Activated naive CD4-positive, alpha-beta T cell treated with anti-CD3 and anti-CD28 coated beads for 36 hours (primary cell): Measurements from ENCODE around the gene KIF25. TPM values are rescaled to one million over a fixed set of nuclear protein-coding genes. Genes with fewer than 3 reads are reported as not detected.

ENCODE experiments used
- CTCF ChIA-PET: fragments of 350-600 bp; sonication (Branson Sonifier 250); formaldehyde crosslinking; loops from one replicate; lab custom pipeline; 2021; ENCODE audit warnings: antibody characterized with exemption; lab: Charles Lee
- DNase-seq: peaks from one replicate; pipeline ENCODE4 v3.0.0-alpha.2; 2020
- H3K27ac Mint-ChIP-seq: one replicate; pipeline ENCODE4 v1.8.0; 2021; ENCODE audit warnings: mild to moderate bottlenecking, mixed read lengths
- H3K27me3 Mint-ChIP-seq: one replicate; pipeline ENCODE4 v1.8.0; 2021; ENCODE audit warnings: low read depth, mixed read lengths
- H3K36me3 Mint-ChIP-seq: one replicate; pipeline ENCODE4 v1.8.0; 2021; ENCODE audit warnings: low read depth, mixed read lengths
- H3K4me1 Mint-ChIP-seq: one replicate; pipeline ENCODE4 v1.8.0; 2021; ENCODE audit warnings: low read depth, mixed read lengths
- H3K4me3 Mint-ChIP-seq: one replicate; pipeline ENCODE4 v1.8.0; 2021; ENCODE audit warnings: mild to moderate bottlenecking, moderate library complexity, mixed read lengths
- H3K9me3 Mint-ChIP-seq: one replicate; pipeline ENCODE4 v1.8.0; 2021; ENCODE audit warnings: mixed read lengths
- intact Hi-C: fragments of 100-400 bp; cut with micrococcal nuclease; formaldehyde crosslinking; loops from one replicate; pipeline ENCODE4 v1.15.1; 2023
- total RNA-seq, 2 experiments: library from RNA; stranded (reverse); gene quantifications; one replicate each; pipeline ENCODE4 v1.2.3, GENCODE V29; 2021

KIF25 gene
- total RNA-seq, 2 experiments from 2014 or later, result not detected

DNA sequence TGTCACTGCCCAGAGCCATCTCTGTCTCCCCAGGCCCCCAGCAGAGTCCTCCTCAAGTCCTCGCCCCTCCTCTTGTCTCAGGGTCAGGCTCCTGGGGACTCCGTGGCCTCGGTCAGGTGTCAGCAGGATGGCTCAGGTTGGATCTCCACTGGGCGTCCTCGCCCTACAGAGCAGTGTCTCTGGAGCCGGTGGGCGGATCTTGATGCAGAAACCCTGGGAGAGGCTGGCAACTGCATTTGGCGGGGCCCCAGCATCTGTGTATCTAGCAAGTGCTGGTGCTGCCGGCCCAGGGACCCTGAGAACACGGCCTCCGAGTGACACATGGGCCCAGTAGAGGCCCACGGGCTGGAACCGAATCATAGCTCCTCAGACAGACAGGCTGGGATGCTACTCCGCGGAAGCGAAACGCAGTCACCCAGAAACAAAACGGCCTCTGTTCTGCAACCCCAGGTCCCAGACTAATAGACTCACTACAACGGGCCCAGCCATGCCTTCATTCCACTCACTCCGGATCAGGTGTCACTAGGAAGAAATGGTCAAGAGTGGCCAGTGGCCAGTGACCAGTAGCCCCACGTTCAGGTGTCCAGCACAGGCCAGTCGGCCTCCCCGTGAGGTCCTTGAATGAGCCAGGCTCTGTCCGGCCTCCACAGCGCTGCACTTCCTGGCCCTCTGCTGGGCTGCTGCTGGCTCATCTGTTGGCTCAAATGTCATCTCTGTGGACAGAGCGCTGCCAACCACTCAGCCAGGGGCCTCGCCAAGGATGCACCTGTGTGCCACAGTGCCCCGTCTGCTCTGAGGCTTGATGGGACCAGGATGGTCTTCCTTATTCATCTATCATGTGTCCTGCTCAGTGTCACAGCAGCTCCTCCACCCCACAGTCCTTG is 94.2 kb downstream of the KIF25 start:
- intact Hi-C loops, result no loop called here
- Mint-ChIP-seq H3K36me3 (no peaks in the 10 kb centered on the region), H3K27me3 (no peaks in the 10 kb centered on the region), H3K9me3 (peaks cover 7% of the 10 kb centered on the region), H3K27ac (no peak overlapping the region), H3K4me1 (peaks cover 2% of the 10 kb centered on the region), H3K4me3 (no peak overlapping the region)
- CTCF ChIA-PET, result no interaction called here
- no peak for DNase-seq

DNA sequence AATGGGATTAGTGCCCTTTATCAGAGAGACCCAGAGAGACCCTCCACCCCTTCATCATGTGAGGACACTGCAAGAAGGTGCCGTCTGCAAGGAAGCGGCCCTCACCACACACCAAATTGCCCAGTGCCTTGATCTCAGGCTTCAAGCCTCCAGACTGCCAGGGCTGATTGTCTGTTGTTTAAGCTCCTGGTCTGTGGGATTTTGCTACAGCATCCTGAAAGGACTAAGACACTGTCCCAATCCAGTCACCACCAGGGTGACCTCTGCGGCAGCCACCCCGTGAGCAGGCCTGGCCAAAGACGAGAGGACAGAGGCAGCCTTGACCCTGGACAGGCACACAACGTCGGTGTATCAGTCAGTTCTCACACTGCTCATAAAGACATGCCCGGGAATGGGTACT is 95.1 kb downstream of the KIF25 start:
- CTCF ChIA-PET, result no interaction called here
- Mint-ChIP-seq H3K9me3 (peaks cover 7% of the 10 kb centered on the region), H3K27ac (no peak overlapping the region), H3K4me3 (no peak overlapping the region), H3K27me3 (no peaks in the 10 kb centered on the region), H3K4me1 (peaks cover 2% of the 10 kb centered on the region), H3K36me3 (no peaks in the 10 kb centered on the region)
- intact Hi-C loops, result no loop called here
- DNase-seq, result no peak

DNA sequence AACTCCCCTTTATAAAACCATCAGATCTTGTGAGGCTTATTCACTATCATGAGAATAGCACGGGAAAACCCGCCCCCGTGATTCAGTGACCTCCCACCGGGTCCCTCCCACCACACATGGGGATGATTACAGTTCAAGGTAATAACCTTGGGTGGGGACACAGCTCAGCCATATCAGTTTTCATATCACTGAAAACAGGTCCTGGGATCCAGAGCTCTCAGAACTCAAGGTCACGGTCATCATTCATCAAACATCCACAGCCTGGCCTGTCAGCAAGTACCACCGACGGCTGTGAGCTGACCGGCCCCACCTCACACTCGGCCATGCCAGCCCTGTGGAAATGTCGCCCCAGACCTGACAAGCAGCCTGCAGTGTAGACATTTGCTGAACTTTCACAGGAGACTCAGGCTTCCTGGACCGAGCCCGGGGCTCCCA is 95.6 kb downstream of the KIF25 start:
- DNase-seq, result no peak
- H3K27me3 Mint-ChIP-seq, result peaks cover 4% of the 10 kb centered on the region
- H3K36me3 Mint-ChIP-seq, result no peaks in the 10 kb centered on the region
- intact Hi-C loops, result no loop called here
- CTCF ChIA-PET, result no interaction called here
- no peak overlapping the region for H3K27ac Mint-ChIP-seq
- H3K4me1 Mint-ChIP-seq, result peaks cover 2% of the 10 kb centered on the region
- peaks cover 7% of the 10 kb centered on the region for H3K9me3 Mint-ChIP-seq
- H3K4me3 Mint-ChIP-seq, result no peak overlapping the region

DNA sequence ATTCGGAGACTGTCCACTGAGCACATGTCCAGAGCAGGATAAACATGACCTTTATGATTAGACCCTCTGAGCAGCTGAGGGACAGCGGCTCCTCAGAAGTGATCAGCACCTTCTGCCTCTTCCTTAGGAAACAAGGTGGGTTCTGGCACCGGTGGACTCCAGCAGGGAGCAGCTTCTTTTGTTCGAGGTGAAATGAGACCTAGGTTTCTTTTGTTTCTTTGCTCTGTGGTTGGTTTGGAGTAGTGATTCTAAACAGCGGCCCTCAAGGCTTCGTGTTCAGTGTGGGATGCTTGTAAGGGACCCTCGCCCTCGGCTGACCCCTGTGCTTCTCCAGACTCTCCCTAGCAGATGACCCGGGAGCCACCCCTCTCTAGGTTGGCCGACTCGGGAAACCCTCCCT is 96.2 kb downstream of the KIF25 start:
- peaks cover 6% of the 10 kb centered on the region for H3K27me3 Mint-ChIP-seq
- H3K27ac Mint-ChIP-seq, result no peak overlapping the region
- peaks cover 2% of the 10 kb centered on the region for H3K4me1 Mint-ChIP-seq
- CTCF ChIA-PET, result no interaction called here
- intact Hi-C loops, result no loop called here
- DNase-seq, result no peak
- no peak overlapping the region for H3K4me3 Mint-ChIP-seq
- H3K9me3 Mint-ChIP-seq, result peaks cover 7% of the 10 kb centered on the region
- no peaks in the 10 kb centered on the region for H3K36me3 Mint-ChIP-seq

Other genes with a start within 250 kb of the KIF25 start
- gene AFDN, start 170.8 kb upstream of the KIF25 start, total RNA-seq, result 10 to 100 TPM; 12.5 to 13.9 TPM
- gene FRMD1, start 81.5 kb downstream of the KIF25 start, total RNA-seq, result not detected